ENCODE data around the gene PPP1R15A.
"Not testable (repeated sequence)": the region's sequence is repeated elsewhere in the genome, so short reads cannot be mapped to it uniquely, and the experiment has no call there.

The PPP1R15A gene

DNA sequence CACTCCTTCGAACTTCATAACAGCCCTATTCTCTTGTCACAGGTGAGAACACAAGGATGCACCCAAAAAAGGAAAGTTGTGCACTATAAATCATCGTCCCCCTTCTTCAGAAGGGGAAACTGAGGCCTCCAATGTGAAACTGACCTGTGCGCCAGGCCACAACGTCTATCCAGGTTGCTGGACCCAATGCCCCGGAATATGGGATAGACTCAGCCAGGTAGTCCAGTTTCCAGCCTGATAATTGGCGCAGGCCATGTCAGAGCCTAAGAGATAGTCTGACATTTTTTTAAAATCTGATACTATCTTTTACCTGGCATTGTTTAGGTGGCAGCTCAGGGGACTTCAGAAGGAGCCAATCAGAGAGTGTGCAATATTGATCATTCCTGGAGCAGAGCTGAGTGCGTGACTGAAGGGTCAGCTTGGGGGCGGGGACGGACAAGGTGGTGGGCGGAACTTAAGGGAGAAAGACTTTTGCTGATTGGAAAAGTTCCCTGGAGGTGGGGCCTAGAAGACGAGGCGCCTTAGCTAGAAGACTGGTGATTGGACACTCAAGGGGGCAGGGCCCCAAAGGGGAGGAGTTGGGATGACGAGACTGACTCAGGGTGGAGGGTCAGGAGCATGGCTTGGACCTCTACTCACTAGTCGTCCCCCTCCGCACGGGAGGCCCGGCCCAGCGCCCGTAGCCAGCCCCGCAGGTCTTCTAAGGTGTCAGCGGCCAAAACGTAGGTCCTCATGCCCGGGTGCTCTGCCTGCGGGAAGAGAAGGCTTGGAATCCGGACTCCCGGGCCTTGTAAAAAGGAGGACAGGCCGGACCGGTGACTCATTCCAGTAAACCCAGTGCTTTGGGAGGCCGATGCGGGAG is 12.3 kb upstream of the PPP1R15A start:
- no peak for DNase-seq

DNA sequence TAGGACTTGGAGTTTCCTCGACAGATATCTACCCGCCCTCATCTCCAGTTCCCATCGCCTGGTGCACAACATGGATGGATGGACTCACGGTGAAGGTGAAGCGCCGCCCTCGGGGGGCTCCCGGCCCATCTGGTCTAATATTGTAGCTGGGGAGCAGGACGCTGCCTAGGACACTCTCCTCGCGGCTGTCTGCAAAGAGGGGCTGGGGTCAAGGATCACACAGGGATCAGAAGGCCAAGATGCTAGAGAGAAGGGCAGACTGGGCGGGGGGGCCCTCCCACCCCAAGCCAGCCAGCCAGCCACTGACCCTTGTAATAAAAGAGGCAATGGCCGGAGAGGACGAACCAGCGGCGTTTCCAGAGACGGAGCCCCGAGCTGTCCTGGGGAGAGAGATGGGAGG is 10.9 kb upstream of the PPP1R15A start:
- no peak for DNase-seq

DNA sequence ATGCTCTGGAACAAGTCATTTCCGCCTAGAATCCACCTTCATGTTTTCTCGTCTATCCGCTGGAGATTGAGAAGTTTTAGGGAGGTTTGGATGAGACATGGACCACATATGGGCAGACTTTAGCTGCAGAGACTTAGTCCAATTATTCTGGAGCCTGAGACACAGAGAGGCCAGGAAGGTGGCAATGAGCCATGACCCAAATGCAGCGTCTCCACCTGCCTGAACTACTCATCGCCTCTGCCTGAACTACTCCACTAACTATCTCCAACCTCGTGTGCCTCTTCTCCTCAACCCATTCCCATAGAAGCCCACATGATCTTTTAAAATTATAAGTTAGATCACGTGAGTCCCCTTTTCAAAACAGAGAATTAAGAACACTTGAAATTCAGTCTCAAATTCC is 9.4 kb upstream of the PPP1R15A start:
- DNase-seq: no peak

DNA sequence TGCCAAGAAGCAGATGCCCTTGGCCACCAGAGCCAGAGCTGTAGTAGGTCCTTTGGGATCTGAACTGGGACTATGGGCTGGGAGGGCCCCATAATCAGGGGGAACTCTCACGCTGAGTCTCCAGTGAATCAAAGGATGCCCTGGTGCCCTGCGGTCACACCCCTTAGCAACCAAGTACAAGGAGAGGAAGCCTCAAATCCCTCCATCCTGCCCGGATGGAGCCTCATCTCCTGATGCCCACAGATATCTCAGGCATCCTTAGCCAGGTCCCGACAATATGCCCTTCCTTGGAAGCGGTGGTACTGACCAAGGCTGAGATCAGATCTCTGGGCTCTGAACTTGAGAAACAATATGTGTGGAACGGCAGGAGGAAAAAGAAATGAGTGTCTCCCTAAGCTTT is 5.5 kb upstream of the PPP1R15A start:
- DNase-seq: no peak

DNA sequence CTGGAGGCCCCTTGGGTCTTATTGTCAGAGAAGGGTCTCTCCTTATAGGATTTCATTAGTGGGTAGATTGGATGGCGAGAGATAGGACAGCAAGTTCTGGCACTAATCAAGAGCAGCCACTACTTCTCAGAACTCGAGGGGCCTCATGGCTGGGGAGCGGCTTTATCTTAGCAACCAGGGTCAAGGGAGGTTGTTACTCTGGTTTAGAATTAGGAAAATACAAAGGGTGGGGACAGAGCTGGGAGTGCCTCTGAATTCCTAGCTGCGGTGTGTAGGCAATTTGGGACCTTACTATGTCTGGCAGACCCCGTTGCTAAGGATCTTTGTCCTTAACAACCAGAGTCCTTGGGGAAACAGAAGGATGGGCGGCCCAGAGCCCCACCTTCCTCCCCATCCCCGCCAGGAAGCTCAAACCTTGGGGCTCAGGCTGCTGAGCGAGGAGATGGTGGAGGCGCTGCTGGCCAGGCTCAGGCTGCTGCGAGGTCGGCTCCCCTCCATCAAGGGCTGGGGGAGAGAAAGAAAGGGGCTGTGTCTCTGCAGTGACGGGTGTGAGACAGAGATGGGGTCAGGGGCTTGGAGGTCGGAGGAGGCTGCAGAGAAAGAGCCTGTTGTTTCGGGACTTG is 5.0 kb upstream of the PPP1R15A start:
- no peak for DNase-seq

DNA sequence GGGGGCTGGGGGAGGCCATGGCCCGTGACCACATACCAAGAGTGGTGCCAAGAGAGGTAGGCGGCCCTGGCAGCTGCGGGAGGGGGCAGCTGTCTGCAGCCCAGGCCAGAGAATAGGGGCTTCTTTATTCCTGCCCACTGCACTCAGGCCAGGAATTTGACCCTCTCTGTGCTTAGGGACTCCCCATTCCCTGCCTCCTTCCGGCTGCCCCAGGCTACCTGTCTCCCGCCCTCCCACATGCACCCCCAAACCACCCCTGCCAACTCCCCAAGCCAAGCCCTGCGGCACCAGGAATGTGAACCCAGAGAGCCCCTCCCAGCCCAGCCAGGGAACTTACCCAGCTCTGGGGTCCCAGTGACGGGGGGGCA is 4.5 kb upstream of the PPP1R15A start:
- DNase-seq: no peak

DNA sequence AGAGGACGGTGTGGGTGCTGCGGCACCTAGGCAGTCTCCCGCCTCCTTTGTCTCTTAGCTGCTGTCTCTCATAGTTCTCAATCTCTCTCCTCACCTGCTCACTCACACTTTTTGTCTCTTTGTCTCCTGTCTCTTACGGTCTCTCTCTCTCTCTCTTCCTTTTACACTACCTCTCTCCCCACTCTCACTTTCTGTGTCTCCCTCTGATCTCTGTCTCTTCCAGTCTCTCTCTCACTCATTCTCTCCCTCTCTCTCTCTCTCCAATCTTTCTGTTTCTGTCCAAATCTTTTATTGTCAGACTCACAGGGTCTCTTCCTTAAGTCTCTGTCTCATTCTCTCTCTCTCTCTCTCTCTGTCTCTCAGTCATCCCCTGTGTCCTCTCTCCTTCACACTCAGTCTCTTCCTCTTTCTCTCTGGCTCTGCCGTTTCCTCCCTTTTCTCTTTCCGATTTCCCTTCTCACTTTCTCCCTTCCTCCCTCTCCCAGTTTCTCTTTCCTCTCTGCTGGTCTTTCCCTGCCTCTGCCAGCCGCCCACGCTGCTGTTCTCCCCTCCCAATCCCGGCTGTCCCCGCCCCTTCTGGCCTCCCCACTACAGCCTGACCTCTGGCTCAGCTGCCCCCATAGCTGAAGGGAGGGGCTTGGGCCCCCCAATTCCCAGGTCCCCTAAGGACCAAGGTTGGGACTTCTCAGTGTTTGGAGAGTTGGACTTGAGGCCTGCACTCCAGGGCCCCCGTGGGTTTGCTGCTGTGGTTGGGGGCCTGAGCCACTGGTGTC is 3.9 kb upstream of the PPP1R15A start, which contains the start of gene PLEKHA4:
TSS of gene PLEKHA4 (minus strand) at position 504 of the 773 bp plus-strand sequence. CDS start 997 bp downstream, outside the sequence.
- DNase-seq: no peak

DNA sequence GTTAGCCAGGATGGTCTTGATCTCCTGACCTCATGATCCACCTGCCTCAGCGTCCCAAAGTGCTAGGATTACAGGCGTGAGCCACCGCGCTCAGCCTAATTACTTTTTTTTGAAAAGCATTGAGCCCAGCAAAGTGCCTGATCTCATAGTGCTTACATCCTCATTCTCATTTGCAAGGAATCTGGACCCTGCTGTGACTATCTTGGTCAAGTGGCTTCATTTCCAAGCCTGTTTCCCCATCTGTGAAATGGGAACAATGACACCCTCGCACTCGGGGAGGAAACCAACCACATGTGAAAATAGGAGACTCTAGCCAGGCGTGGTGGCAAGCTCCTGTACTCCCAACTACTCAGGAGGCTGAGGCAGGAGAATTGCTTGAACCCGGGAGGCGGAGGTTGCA is 2.2 kb upstream of the PPP1R15A start:
- no peak for DNase-seq

DNA sequence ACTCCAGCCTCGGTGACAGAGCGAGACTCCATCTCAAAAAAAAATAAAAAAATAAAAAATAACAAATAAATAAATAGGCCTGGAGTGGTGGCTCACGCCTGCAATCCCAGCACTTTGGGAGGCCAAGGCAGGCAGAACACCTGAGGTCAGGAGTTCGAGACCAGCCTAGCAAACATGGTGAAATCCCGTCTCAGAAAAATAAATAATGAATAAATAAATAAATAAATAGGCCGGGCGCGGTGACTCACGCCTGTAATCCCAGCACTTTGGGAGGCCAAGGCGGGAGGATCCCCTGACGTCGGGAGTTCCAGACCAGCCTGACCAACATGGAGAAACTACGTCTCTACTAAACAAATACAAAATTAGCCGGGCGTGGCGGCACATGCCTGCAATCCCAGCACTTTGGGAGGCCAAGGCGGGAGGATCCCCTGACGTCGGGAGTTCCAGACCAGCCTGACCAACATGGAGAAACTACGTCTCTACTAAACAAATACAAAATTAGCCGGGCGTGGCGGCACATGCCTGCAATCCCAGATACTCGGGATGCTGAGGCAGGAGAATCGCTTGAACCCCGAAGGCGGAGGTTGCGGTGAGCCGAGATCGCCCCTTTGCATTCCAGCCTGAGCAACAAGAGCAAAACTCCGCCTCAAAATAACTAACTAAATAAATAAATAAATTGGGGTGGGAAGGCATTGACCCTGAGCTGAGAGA is 595 bp upstream of the PPP1R15A start:
- DNase-seq: not testable (repeated sequence)

DNA sequence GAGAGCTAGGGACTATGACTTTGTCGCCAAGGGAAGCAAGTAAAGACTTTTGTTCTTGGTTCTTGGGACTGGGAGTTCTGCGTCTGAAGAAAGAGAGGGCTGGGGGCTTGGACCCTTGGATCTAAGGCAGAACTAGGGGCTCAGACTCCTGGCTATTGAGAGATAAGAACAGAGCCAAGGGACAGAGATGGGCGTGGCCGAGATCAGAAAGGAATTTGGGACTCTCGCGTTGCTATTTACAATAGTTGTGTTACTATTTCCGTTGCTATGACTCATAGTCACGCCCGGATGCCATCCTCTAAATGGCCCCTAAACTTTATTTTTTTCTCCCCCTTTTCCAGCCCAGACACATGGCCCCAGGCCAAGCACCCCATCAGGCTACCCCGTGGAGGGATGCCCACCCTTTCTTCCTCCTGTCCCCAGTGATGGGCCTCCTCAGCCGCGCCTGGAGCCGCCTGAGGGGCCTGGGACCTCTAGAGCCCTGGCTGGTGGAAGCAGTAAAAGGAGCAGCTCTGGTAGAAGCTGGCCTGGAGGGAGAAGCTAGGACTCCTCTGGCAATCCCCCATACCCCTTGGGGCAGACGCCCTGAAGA is 759 bp downstream of the PPP1R15A start:
- peak; percentile 81 for DNase-seq

DNA sequence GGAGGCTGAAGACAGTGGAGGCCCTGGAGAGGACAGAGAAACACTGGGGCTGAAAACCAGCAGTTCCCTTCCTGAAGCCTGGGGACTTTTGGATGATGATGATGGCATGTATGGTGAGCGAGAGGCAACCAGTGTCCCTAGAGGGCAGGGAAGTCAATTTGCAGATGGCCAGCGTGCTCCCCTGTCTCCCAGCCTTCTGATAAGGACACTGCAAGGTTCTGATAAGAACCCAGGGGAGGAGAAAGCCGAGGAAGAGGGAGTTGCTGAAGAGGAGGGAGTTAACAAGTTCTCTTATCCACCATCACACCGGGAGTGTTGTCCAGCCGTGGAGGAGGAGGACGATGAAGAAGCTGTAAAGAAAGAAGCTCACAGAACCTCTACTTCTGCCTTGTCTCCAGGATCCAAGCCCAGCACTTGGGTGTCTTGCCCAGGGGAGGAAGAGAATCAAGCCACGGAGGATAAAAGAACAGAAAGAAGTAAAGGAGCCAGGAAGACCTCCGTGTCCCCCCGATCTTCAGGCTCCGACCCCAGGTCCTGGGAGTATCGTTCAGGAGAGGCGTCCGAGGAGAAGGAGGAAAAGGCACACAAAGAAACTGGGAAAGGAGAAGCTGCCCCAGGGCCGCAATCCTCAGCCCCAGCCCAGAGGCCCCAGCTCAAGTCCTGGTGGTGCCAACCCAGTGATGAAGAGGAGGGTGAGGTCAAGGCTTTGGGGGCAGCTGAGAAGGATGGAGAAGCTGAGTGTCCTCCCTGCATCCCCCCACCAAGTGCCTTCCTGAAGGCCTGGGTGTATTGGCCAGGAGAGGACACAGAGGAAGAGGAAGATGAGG is 1.5 kb downstream of the PPP1R15A start:
- peak; percentile 63 for DNase-seq

DNA sequence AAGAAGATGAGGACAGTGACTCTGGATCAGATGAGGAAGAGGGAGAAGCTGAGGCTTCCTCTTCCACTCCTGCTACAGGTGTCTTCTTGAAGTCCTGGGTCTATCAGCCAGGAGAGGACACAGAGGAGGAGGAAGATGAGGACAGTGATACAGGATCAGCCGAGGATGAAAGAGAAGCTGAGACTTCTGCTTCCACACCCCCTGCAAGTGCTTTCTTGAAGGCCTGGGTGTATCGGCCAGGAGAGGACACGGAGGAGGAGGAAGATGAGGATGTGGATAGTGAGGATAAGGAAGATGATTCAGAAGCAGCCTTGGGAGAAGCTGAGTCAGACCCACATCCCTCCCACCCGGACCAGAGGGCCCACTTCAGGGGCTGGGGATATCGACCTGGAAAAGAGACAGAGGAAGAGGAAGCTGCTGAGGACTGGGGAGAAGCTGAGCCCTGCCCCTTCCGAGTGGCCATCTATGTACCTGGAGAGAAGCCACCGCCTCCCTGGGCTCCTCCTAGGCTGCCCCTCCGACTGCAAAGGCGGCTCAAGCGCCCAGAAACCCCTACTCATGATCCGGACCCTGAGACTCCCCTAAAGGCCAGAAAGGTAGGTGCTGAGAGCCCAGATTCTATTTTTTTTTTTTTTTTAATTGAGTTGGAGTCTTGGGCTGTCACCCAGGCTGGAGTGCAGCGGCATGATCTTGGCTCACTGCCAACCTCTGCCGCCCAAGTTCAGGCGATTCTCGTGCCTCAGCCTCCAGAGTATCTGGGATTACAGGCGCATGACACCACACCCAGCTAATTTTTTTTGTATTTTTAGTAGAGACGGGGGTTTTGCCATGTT is 2.3 kb downstream of the PPP1R15A start:
- DNase-seq: peak; percentile 63

DNA sequence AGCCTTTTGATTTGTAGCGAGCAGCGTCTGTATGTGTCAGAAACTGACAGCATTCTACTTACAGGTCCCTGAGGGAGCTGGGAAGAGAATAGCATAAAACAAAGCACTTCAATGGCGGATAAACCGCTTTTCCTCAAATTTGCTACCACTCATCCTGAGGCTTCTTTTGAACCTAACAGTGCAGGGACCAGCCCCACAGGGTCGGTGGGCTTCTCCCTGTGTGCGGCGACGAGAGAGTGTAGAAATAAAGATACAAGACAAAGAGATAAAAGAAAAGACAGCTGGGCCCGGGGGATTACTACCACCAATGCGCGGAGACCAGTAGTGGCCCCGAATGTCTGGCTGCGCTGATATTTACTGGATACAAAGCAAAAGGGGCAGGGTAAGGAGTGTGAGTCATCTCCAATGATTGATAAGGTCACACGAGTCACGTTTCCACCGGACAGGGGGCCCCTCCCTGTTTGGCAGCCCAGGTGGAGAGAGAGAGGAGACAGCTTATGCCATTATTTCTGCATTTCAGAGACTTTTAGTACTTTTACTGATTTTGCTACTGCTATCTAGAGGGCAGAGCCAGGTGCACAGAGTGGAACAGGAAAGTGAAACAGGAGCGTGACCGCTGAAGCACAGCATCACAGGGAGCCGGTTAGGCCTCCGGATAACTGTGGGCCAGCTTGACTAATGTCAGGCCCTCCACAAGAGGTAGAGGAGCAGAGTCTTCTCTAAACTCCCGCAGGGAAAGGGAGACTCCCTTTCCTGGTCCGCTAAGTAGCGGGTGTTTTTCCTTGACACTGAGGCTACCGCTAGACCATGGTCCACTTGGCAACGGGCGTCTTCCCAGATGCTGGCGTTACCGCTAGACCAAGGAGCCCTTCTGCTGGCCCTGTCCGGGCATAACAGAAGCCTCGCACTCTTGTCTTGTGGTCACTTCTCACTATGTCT is 4.1 kb downstream of the PPP1R15A start:
- peak; percentile 67 for DNase-seq

DNA sequence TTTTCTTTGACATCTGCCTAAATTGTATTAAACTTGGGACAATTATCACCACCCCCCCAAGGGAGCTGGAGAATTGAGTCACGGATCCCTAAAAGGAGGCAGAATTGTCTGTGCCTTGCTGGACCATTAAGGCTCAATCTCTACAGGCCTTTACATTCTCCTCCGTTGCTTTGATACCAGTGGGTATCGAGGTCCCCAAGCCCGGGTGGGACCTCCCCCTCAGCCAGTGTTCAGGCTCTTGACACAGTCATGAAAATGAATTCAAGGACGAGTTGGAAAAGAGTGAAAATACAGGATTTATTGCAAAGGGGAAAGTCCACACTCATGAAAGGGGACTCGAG is 5.6 kb downstream of the PPP1R15A start:
- DNase-seq: no peak

DNA sequence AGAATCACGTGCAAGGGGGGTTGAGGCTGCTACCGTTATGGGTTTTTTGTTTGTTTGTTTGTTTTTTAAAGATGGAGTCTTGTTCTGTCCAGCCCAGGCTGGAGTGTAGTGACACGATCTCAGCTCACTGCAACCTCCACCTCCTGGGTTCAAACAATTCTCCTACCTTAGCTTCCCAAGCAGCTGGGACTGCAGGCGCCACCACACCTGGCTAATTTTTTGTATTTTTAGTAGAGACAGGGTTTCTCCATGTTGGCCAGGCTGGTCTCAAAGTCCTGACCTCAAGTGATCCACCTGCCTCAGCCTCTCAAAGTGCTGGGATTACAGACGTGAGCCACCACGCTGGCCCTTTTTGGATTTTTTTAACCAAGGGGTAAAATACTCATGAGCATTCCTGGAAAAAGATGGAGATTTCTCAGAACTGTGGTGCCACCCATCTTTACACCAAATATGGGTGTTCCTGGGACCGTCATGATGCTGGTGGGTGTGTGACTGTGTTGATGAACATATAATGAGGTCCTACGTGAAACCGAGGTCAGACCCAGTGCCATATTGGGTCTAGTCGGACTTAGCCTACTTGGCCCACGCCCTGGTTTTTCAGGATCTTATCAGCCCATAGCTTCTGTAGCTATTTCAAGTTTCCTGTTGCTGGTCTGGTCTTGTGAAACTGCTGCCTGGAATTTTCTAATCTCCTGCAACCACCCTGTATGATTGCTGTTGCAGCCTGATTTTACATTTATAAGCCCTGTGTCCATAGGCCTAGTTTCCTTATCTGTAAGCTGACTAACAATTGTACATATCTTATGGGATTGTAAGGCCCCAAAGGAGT is 6.2 kb downstream of the PPP1R15A start:
- DNase-seq: no peak

DNA sequence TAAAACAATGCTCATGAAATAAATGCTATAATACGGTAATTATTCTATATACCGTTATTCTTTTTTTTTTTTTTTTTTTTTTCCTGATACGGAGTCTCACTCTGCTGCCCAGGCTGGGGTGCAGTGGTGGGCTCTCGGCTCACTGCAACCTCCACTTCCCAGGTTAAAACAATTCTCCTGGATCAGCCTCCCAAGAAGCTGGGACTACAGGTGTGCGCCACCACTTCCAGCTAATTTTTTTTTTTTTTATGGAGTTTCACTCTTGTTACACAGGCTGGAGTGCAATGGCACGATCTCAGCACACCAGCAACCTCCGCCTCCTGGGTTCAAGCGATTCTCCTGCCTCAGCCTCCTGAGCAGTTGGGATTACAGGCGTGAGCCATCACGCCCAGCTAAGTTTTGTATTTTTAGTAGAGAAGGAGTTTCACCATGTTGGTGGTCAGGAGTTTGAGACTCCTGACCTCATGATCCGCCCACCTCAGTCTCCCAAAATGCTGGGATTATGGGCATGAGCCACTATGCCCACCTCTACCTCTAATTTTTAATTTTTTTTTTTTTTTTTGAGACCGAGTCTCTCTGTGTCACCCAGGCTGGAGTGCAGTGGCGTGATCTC is 6.9 kb downstream of the PPP1R15A start:
- DNase-seq: no peak

DNA sequence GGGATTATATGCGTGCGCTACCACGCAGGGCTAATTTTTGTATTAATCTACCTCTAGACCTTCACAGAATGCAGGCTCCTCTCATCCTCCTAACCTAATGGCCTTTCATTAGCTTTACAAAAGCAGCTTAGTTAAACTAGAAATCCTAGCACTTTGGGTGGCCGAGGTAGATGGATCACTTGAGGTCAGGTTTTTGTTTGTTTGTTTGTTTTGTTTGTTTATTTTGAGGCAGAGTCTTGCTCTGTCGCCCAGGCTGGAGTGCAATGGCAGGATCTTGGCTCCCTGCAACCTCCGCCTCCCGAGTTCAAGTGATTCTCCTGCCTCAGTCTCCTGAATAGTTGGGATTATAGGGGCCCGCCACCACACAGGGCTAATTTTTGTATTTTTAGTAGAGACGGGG is 7.5 kb downstream of the PPP1R15A start:
- not testable (repeated sequence) for DNase-seq
